IPS DF 6.9 (cell line): Measurements from ENCODE around the gene USH1C.

Source experiments
- DNase-seq: peaks from one replicate; pipeline ENCODE4 v3.0.0-alpha.2; 2013; ENCODE audit warnings: low read depth, low spot score
- H3K27ac ChIP-seq: one replicate; pipeline ENCODE4 v1.5.1; 2013; ENCODE audit warnings: low read length, control low read depth
- H3K27me3 ChIP-seq: 2 replicates; pipeline ENCODE4 v1.6.1; 2013; ENCODE audit warnings: mild to moderate bottlenecking, low read length; ENCODE audit not compliant: control insufficient read depth, insufficient read depth
- H3K36me3 ChIP-seq: 2 replicates; pipeline ENCODE4 v1.6.1; 2013; ENCODE audit warnings: low read length; ENCODE audit not compliant: control insufficient read depth, insufficient read depth
- H3K4me1 ChIP-seq: 2 replicates; pipeline ENCODE4 v1.6.1; 2013; ENCODE audit warnings: low read length; ENCODE audit not compliant: control insufficient read depth, insufficient read depth
- H3K4me3 ChIP-seq: 2 replicates; pipeline ENCODE4 v1.5.1; 2013; ENCODE audit warnings: mild to moderate bottlenecking, low read length
- H3K9me3 ChIP-seq: 2 replicates; pipeline ENCODE4 v1.6.1; 2013; ENCODE audit warnings: low read length, inconsistent platforms; ENCODE audit not compliant: control insufficient read depth, insufficient read depth
- WGBS: extraction: QIAGEN DNeasy Blood & Tissue Kit; methylation state at CpG from one replicate; pipeline ENCODE4 v1.1.7; 2013; ENCODE audit warnings: mixed read lengths, missing lambda C conversion rate; ENCODE audit not compliant: insufficient read length, insufficient coverage; 5-methylcytosine and 5-hydroxymethylcytosine counted together

Gene USH1C

DNA sequence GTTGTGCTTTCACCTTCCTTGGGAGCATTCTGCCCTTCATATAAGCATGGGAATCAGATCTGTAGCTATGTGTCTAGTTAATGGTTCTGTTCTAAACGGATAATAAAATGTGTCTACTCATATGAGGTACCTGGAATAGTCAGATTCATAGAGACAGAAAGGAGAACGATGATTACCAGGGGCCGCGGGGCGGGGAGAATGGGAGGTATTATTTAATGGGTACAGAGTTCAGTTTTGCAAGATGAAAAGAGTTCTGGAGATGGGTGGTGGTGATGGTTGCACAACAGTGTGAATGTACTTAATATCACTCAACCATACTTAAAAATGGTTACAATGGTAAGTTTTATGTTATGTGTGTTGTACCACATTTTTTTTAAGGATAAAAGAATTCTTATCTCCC lies 57.6 kb downstream of the USH1C start:
- no peaks in the 10 kb centered on the region for H3K36me3 ChIP-seq
- H3K27me3 ChIP-seq = no peaks in the 10 kb centered on the region
- H3K27ac ChIP-seq = no peak overlapping the region
- H3K4me1 ChIP-seq = no peaks in the 10 kb centered on the region
- DNase-seq = no peak
- H3K4me3 ChIP-seq = no peak overlapping the region
- no peaks in the 10 kb centered on the region for H3K9me3 ChIP-seq
- no CpG with 5 or more reads among the region's 5 CpGs for WGBS

DNA sequence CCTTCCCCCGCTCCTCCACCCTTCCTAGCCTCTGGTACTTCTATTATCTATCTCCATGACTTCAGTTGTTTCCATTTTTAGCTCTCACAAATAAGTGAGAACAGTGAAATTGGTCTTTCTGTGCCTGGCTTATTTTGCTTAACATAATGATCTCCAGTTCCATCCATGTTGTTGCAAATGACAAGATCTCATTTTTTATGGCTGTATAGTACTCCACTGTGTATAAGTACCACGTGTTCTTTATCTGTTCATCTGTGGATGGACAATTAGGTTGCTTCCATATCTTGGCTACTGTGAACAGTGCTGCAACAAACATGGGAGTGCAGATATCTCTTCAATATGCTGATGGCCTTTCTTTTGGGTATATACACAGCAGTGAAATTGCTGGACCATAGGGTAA lies 60.7 kb downstream of the USH1C start:
- DNase-seq = no peak
- Histone ChIP-seq H3K36me3 (no peaks in the 10 kb centered on the region), H3K27ac (no peak overlapping the region), H3K4me1 (peaks cover 5% of the 10 kb centered on the region; the same call in 1 of the 2 replicates), H3K9me3 (no peaks in the 10 kb centered on the region), H3K27me3 (no peaks in the 10 kb centered on the region), H3K4me3 (no peak overlapping the region)
- WGBS = no CpG with 5 or more reads among the region's 2 CpGs

DNA sequence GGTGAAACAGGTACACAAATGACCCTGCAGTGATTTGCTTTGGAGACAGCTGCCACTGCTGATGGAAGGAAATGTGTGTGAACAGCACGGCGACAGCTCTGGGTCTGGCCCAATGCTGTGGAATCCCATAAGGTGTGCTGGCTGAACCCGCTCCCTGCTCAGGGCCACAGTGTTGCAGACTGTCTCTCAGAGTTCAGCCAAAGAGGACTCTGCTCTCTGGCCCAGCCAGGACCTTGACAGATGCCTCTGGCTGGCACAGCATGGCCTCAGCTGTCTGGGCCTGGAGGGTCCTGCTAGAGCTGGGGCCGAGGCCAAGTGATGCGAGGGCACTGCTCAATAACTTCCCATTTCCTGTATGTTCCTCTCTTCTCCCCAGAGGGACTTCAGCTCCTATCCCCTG lies 62.3 kb downstream of the USH1C start:
- H3K27ac ChIP-seq = no peak overlapping the region
- H3K4me1 ChIP-seq = peaks cover 8% of the 10 kb centered on the region; the same call in 1 of the 2 replicates
- H3K27me3 ChIP-seq = peaks cover 11% of the 10 kb centered on the region
- no peaks in the 10 kb centered on the region for H3K9me3 ChIP-seq
- H3K36me3 ChIP-seq = no peaks in the 10 kb centered on the region
- no peak overlapping the region for H3K4me3 ChIP-seq
- DNase-seq = no peak
- WGBS = no CpG with 5 or more reads among the region's 5 CpGs

GRCh38 chr11:17479284-17480214 lies 64.7 kb downstream of the USH1C start:
- H3K27ac ChIP-seq = no peak overlapping the region
- no CpG with 5 or more reads among the region's 14 CpGs for WGBS

DNA sequence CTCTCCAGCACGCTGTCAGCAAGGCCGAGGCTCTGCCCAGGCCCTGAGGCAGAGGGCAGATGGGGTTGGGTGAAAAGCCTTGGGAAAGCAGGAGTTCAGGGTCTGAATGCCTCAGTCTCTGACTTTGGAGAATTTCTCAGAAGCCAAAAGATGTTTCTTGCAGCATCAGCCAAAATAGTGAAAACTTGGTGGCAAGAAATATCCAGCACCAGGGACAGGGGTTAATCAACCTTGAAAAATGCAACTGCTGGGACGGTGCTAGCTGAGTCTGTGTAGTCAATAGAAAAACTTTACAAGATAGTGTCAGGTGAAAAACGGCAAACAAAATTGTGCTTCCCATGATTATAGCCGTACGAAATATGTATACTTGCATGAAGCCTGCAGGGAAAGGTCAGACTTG lies 66.1 kb downstream of the USH1C start:
- DNase-seq = no peak
- Histone ChIP-seq H3K27ac (no peak overlapping the region), H3K4me1 (peaks cover 8% of the 10 kb centered on the region; the same call in 1 of the 2 replicates), H3K4me3 (no peak overlapping the region), H3K27me3 (peaks cover 33% of the 10 kb centered on the region), H3K9me3 (no peaks in the 10 kb centered on the region), H3K36me3 (no peaks in the 10 kb centered on the region)
- WGBS = no CpG with 5 or more reads among the region's 6 CpGs

More at GRCh38 chr11:17479284-17480214, 64.7 kb downstream of the USH1C start:
- H3K36me3 ChIP-seq = no peaks in the 10 kb centered on the region
- peak; percentile 66 for DNase-seq
- peaks cover 29% of the 10 kb centered on the region for H3K27me3 ChIP-seq
- no peak overlapping the region for H3K4me3 ChIP-seq
- peaks cover 8% of the 10 kb centered on the region; the same call in 1 of the 2 replicates for H3K4me1 ChIP-seq
- no peaks in the 10 kb centered on the region for H3K9me3 ChIP-seq

DNA sequence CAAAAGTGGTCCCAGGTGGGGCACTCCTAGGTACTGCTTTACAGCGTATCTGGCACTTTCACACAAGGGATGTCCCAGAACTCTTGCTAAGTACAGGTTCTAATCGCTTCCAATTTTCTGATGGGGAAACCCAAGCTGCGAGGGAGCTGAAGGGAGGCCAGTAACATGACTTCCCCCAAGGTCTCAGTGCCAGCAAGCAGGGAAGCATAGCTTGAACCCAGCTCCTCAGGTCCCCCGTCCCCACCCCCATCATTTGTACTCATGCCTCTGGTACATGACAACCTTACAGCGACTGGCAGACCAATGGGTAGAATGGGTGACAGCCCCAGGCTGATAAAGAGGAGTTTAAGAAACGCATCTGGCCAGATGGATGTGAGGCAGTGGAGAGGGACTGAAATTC lies 66.9 kb downstream of the USH1C start:
- no peak overlapping the region for H3K27ac ChIP-seq
- no peak overlapping the region for H3K4me3 ChIP-seq
- peaks cover 33% of the 10 kb centered on the region for H3K27me3 ChIP-seq
- whole genome bisulfite sequencing = no CpG with 5 or more reads among the region's 6 CpGs
- no peaks in the 10 kb centered on the region for H3K36me3 ChIP-seq
- DNase-seq = no peak
- peaks cover 8% of the 10 kb centered on the region; the same call in 1 of the 2 replicates for H3K4me1 ChIP-seq
- no peaks in the 10 kb centered on the region for H3K9me3 ChIP-seq

GRCh38 chr11:17477084-17477333 lies 67.2 kb downstream of the USH1C start:
- no peak for DNase-seq
- Histone ChIP-seq H3K27ac (no peak overlapping the region), H3K4me1 (peaks cover 8% of the 10 kb centered on the region; the same call in 1 of the 2 replicates), H3K4me3 (peak overlapping the region; percentile 44; the same call in 1 of the 2 replicates), H3K27me3 (peaks cover 33% of the 10 kb centered on the region), H3K36me3 (no peaks in the 10 kb centered on the region), H3K9me3 (no peaks in the 10 kb centered on the region)
- no CpG with 5 or more reads among the region's 9 CpGs for WGBS

GRCh38 chr11:17476317-17477083 lies 67.7 kb downstream of the USH1C start, which contains the start of gene ABCC8:
TSS of gene ABCC8 (minus strand) at chr11:17476845. CDS start at chr11:17476776, 69 bp downstream.
- WGBS = no CpG with 5 or more reads among the region's 80 CpGs

DNA sequence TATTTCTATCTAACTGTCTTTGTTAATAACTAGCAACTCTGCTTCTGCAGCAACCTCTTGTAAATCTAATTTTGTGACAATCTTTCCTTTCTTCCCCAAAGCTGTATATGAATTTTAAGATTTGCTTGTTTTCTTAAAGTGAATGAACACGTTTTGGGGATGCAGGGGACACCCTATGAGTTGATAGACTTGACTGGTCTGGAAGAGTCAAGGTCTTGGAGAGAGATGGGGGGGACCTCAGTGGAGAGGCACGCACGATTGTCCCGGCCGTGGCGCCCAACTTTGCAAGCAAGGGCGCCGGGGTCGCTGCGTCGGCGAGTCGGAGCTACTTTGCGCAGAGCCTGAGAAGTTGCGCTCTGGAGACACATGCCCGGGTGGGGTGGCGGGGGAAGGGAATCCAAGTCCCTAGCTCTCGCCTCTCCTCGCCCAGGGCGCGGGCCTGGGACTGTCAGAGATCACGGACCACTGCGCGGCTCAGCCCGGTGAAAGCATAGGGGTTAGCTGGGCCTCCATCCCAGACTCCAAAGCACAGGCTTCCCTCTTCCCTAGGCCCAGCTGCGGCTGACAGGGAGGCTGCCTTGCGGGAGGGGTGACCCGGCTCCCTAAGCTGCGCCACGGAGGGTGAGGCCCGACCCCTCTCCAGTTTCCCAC lies 68.4 kb downstream of the USH1C start:
- Histone ChIP-seq H3K36me3 (no peaks in the 10 kb centered on the region), H3K4me3 (peak overlapping the region; percentile 59; the same call in 1 of the 2 replicates), H3K9me3 (no peaks in the 10 kb centered on the region), H3K27me3 (peaks cover 33% of the 10 kb centered on the region), H3K4me1 (peaks cover 8% of the 10 kb centered on the region; the same call in 1 of the 2 replicates), H3K27ac (no peak overlapping the region)
- no peak for DNase-seq
- no CpG with 5 or more reads among the region's 31 CpGs for WGBS

More at GRCh38 chr11:17476317-17477083, 67.7 kb downstream of the USH1C start, which contains the start of gene ABCC8:
- Histone ChIP-seq H3K27ac (no peak within 1 kb of the TSS), H3K4me3 (peak within 1 kb of the TSS; percentile 59), H3K36me3 (no peaks in the 10 kb centered on the region), H3K9me3 (no peaks in the 10 kb centered on the region), H3K27me3 (peaks cover 33% of the 10 kb centered on the region), H3K4me1 (peaks cover 8% of the 10 kb centered on the region; the same call in 1 of the 2 replicates)
- DNase-seq = no peak
